K562 (cell line): ENCODE measurements around the gene RAB21. TPM values are rescaled to one million over a fixed set of nuclear protein-coding genes. Genes with fewer than 3 reads are reported as not detected.
A peak's percentile ranks its signal among the peaks of the same experiment; 100 is the strongest.

Experiments used
- CBFB ChIP-seq: sonication (generic); formaldehyde crosslinking; IDR thresholded peaks from 2 replicates; pipeline ENCODE4 v1.4.0; 2020; ENCODE audit warnings: mild to moderate bottlenecking, missing genetic modification reagents
- FOXP1 ChIP-seq: sonication (generic); formaldehyde crosslinking; IDR thresholded peaks from 2 replicates; pipeline ENCODE4 v1.8.0; 2022; ENCODE audit warnings: mild to moderate bottlenecking, missing genetic modification reagents
- HLTF ChIP-seq: fragments of 450-650 bp; IDR thresholded peaks from 2 replicates; pipeline ENCODE4 v1.6.1; 2016
- NR4A1 ChIP-seq, 2 experiments: fragments of 250-450 bp in 1 of 2; fragments of 450-650 bp in 1 of 2; sonication (Bioruptor Pico) in 1 of 2; IDR thresholded peaks; 2 replicates each; pipeline versions ENCODE4 v1.4.0 to v1.6.1; 2016 to 2020; ENCODE audit warnings: mild to moderate bottlenecking in 2 of 2, missing compliant biosample characterization in 1 of 2, missing genetic modification characterization in 1 of 2, moderate library complexity in 1 of 2
- PHB2 ChIP-seq: fragments of 450-650 bp; IDR thresholded peaks from 2 replicates; pipeline ENCODE4 v1.6.1; 2017; ENCODE audit warnings: low read depth
- SRSF7 ChIP-seq: fragments of 200-400 bp; formaldehyde crosslinking; optimal IDR thresholded peaks from 2 replicates; pipeline ENCODE3; 2017; ENCODE audit warnings: mild to moderate bottlenecking, low read depth, low read length
- TRIM28 ChIP-seq: fragments of 450-650 bp; IDR thresholded peaks from 2 replicates; pipeline ENCODE4 v1.6.1; 2017
- ZBTB8A ChIP-seq: fragments of 450-650 bp; IDR thresholded peaks from 2 replicates; pipeline ENCODE4 v1.6.1; 2018; ENCODE audit warnings: mild to moderate bottlenecking, moderate library complexity; ENCODE audit not compliant: partially characterized antibody
- ZNF408 ChIP-seq: fragments of 250-450 bp; sonication (Bioruptor Pico); IDR thresholded peaks from 2 replicates; pipeline ENCODE4 v1.4.0; 2020; ENCODE audit warnings: low read depth, mild to moderate bottlenecking, moderate library complexity
- polyA plus RNA-seq, 8 experiments: library from polyadenylated mRNA; depleted of rRNA in 4 of 8; stranded (reverse) in 5 of 8; unstranded in 3 of 8; fragments of >200 nt; fragmentation: Nextera tagmentation in 2 of 8; fragmentation: Illumina TruSeq in 1 of 8; extraction: Ambion mirVana in 2 of 8; extraction: Trizol in 1 of 8; gene quantifications; 2 replicates each; pipeline versions ENCODE4 v1.2.1 to v1.2.3, GENCODE V29; 2011 to 2014; ENCODE audit warnings: inconsistent platforms in 1 of 8, missing spikeins in 1 of 8
- total RNA-seq, 7 experiments: library from RNA; depleted of rRNA in 6 of 7; stranded (reverse); fragments of >200 nt in 6 of 7; fragmentation: Illumina TruSeq in 2 of 7; extraction: Trizol in 2 of 7; gene quantifications; 2 replicates each; pipeline versions ENCODE4 v1.2.1 to v1.2.3, GENCODE V29; 2011 to 2021; ENCODE audit warnings: low replicate concordance in 1 of 7
- TF ChIP-seq, protein P1 (sequence below): fragments of 250-450 bp; sonication (Bioruptor Pico); IDR thresholded peaks from 2 replicates; pipeline ENCODE4 v1.8.0; 2021; ENCODE audit warnings: mild to moderate bottlenecking, moderate library complexity
- TF ChIP-seq, protein P2 (sequence below): IDR thresholded peaks from 2 replicates; pipeline ENCODE4 v1.6.1; 2016; ENCODE audit warnings: missing genetic modification characterization, missing compliant biosample characterization
- TF ChIP-seq, protein P3 (sequence below), 2 experiments: fragments of 450-650 bp; IDR thresholded peaks; 2 replicates each; pipeline ENCODE4 v1.6.1; 2018; ENCODE audit warnings: mild to moderate bottlenecking in 2 of 2, low read depth in 1 of 2; ENCODE audit not compliant: partially characterized antibody in 2 of 2
- TF ChIP-seq, protein P4 (sequence below), 2 experiments: fragments of 450-650 bp in 1 of 2; IDR thresholded peaks; 2 replicates each; pipeline ENCODE4 v1.6.1; 2011 to 2017; ENCODE audit warnings: low read depth in 2 of 2, antibody characterized with exemption in 1 of 2, borderline replicate concordance in 1 of 2, low read length in 1 of 2, mild to moderate bottlenecking in 1 of 2, mixed read lengths in 1 of 2; ENCODE audit not compliant: control insufficient read depth in 1 of 2
- TF ChIP-seq, protein P5 (sequence below): fragments of 450-650 bp; formaldehyde crosslinking; IDR thresholded peaks from 2 replicates; pipeline ENCODE4 v1.4.0; 2020; ENCODE audit warnings: mild to moderate bottlenecking, moderate library complexity

The RAB21 gene
- total and polyA plus RNA-seq, 9 of the 15 experiments (the other 6 are each of a cell fraction or from before 2014, with no cell fraction given), result 5.3 to 45.6 (median 19.6) TPM

DNA sequence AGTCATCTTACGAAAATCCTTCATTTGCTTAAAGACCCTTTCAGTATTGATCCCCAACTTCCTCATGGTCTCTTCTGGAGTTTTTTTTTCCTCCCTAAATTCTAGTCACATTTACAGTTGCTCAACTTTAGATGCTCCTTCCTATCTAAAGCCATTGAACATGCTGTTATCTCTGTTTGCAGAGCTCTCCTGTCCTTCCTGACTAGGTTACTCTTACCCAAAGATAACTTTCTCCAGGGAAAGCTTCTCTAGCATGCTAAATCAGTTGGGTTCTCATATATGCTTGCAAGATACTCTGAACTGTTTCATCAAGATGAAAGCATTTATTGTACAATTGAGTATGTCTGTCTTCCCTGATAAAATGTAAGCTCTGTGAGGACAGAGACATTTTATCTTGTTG is 1.8 kb upstream of the RAB21 start (continued):
- TF ChIP-seq, protein P1, sequence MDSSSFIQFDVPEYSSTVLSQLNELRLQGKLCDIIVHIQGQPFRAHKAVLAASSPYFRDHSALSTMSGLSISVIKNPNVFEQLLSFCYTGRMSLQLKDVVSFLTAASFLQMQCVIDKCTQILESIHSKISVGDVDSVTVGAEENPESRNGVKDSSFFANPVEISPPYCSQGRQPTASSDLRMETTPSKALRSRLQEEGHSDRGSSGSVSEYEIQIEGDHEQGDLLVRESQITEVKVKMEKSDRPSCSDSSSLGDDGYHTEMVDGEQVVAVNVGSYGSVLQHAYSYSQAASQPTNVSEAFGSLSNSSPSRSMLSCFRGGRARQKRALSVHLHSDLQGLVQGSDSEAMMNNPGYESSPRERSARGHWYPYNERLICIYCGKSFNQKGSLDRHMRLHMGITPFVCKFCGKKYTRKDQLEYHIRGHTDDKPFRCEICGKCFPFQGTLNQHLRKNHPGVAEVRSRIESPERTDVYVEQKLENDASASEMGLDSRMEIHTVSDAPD (CRISPR knock-in tag), result no peak
- TF ChIP-seq, protein P2, sequence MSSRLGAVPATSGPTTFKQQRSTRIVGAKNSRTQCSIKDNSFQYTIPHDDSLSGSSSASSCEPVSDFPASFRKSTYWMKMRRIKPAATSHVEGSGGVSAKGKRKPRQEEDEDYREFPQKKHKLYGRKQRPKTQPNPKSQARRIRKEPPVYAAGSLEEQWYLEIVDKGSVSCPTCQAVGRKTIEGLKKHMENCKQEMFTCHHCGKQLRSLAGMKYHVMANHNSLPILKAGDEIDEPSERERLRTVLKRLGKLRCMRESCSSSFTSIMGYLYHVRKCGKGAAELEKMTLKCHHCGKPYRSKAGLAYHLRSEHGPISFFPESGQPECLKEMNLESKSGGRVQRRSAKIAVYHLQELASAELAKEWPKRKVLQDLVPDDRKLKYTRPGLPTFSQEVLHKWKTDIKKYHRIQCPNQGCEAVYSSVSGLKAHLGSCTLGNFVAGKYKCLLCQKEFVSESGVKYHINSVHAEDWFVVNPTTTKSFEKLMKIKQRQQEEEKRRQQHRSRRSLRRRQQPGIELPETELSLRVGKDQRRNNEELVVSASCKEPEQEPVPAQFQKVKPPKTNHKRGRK, result no peak
- TF ChIP-seq FOXP1 (CRISPR knock-in tag), result no peak
- TF ChIP-seq, protein P3, sequence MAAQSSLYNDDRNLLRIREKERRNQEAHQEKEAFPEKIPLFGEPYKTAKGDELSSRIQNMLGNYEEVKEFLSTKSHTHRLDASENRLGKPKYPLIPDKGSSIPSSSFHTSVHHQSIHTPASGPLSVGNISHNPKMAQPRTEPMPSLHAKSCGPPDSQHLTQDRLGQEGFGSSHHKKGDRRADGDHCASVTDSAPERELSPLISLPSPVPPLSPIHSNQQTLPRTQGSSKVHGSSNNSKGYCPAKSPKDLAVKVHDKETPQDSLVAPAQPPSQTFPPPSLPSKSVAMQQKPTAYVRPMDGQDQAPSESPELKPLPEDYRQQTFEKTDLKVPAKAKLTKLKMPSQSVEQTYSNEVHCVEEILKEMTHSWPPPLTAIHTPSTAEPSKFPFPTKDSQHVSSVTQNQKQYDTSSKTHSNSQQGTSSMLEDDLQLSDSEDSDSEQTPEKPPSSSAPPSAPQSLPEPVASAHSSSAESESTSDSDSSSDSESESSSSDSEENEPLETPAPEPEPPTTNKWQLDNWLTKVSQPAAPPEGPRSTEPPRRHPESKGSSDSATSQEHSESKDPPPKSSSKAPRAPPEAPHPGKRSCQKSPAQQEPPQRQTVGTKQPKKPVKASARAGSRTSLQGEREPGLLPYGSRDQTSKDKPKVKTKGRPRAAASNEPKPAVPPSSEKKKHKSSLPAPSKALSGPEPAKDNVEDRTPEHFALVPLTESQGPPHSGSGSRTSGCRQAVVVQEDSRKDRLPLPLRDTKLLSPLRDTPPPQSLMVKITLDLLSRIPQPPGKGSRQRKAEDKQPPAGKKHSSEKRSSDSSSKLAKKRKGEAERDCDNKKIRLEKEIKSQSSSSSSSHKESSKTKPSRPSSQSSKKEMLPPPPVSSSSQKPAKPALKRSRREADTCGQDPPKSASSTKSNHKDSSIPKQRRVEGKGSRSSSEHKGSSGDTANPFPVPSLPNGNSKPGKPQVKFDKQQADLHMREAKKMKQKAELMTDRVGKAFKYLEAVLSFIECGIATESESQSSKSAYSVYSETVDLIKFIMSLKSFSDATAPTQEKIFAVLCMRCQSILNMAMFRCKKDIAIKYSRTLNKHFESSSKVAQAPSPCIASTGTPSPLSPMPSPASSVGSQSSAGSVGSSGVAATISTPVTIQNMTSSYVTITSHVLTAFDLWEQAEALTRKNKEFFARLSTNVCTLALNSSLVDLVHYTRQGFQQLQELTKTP (IDR thresholded peaks at IDR 0.05; ENCODE audit: low read depth in 1 of 2, partially characterized antibody in 2 of 2), result peak in 1 of 2 experiments; percentile 65
- 0 out of 2 replicates have a peak, but pooled peaks have one; percentile 32 for TF ChIP-seq TRIM28
- no peak for TF ChIP-seq CBFB
- TF ChIP-seq PHB2, result peak; percentile 79; the same call in 1 of the 2 replicates
- no peak for TF ChIP-seq HLTF
- TF ChIP-seq, protein P4, sequence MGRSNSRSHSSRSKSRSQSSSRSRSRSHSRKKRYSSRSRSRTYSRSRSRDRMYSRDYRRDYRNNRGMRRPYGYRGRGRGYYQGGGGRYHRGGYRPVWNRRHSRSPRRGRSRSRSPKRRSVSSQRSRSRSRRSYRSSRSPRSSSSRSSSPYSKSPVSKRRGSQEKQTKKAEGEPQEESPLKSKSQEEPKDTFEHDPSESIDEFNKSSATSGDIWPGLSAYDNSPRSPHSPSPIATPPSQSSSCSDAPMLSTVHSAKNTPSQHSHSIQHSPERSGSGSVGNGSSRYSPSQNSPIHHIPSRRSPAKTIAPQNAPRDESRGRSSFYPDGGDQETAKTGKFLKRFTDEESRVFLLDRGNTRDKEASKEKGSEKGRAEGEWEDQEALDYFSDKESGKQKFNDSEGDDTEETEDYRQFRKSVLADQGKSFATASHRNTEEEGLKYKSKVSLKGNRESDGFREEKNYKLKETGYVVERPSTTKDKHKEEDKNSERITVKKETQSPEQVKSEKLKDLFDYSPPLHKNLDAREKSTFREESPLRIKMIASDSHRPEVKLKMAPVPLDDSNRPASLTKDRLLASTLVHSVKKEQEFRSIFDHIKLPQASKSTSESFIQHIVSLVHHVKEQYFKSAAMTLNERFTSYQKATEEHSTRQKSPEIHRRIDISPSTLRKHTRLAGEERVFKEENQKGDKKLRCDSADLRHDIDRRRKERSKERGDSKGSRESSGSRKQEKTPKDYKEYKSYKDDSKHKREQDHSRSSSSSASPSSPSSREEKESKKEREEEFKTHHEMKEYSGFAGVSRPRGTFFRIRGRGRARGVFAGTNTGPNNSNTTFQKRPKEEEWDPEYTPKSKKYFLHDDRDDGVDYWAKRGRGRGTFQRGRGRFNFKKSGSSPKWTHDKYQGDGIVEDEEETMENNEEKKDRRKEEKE (IDR thresholded peaks at IDR 0.05; ENCODE audit: borderline replicate concordance in 1 of 2, control insufficient read depth in 1 of 2, low read depth in 2 of 2, low read length in 1 of 2), result peak in 1 of 2 experiments; percentile 74; a peak in 1 of 4 replicates
- TF ChIP-seq SRSF7, result no peak
- no peak for TF ChIP-seq ZNF408 (CRISPR knock-in tag)
- TF ChIP-seq ZBTB8A, result no peak
- TF ChIP-seq, protein P5, sequence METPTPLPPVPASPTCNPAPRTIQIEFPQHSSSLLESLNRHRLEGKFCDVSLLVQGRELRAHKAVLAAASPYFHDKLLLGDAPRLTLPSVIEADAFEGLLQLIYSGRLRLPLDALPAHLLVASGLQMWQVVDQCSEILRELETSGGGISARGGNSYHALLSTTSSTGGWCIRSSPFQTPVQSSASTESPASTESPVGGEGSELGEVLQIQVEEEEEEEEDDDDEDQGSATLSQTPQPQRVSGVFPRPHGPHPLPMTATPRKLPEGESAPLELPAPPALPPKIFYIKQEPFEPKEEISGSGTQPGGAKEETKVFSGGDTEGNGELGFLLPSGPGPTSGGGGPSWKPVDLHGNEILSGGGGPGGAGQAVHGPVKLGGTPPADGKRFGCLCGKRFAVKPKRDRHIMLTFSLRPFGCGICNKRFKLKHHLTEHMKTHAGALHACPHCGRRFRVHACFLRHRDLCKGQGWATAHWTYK, result no peak
- TF ChIP-seq NR4A1 (CRISPR knock-in tag; IDR thresholded peaks at IDR 0.05), result no peak
- TF ChIP-seq NR4A1 (tag; IDR thresholded peaks at IDR 0.05), result peak; percentile 56; the same call in 1 of the 2 replicates
